NCI-H2107 treated with DMSO at 0.1 percent for 48 hours (cell line): ENCODE results near the gene HDHD2.
A peak's percentile ranks its signal among the peaks of the same experiment; 100 is the strongest.

Experiments
- DNase-seq: peaks from one replicate; lab custom pipeline; 2025; ENCODE audit not compliant: unreplicated experiment; lab: John Stamatoyannopoulos, UW

The HDHD2 gene

DNA sequence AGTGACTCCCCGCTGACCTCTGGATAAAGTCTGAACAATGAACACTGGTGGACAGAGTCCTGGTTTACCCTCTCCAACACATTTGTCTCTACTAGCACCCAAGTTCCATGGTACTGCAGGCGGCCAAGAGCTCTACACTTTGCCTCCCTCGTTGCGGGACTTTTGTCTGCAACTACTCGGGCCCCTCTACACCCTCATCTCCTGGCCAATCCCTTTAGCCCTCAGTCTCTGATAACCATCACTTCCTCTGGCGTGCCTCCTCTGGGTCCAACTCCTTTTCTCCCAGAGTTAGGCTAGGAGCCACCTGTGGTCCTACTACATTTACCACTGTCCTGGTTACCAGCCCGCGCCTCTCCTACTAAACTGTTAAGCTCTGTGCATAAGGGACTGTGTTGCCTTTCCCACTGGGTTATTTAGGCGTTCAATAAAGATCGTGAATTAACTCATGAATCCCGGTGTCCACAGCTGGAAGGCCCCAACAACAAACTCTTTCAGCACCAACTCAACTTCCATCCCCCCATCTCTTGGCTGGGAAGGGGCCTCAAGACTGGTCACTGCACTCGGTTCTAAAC is 757 bp downstream of the HDHD2 start:
- DNase-seq: no peak

DNA sequence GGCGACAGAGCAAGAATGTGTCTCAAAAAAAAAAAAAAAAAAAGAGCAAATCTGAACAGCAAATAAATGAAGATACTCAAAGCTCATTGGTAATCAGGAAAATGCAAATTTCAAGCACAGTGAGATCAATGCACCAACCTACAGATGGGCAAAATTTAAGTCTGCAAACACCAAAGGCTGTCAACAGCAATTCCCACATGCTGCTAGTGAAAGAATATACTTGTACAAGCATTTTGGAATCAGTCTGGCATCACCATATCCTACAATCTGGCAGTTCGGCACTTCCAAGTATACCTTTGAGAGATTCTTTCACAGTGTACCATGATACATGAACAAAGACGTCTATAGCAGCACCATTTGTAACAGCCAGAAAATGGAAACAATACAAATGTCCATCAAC is 4.1 kb downstream of the HDHD2 start:
- DNase-seq: no peak

DNA sequence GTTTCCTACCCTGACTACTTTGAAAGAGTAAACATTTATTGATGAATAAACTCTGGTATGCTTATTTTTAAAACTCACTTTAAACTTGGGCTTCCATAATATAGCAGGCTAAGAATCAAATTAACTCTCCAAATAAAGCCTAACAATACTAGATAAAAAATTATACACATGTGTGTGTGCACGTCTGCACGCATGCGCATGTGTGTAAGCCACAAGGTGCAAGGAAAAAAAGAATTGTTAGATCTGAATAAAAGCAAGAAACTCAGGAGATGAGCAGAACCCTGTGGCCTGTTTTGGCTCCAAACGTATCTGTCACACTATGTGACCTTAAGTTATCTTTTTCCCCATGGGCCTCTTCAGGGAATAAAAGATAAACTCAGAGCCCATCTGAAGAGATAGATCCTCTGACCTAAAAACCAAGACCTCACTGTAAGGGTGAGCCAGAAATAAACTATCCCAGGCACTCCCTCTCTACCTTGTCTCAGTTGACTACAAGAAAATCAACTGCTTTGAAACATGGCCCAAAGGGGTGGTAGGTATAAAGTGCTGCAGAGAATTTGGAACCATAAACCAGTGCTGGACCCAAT is 6.3 kb downstream of the HDHD2 start:
- no peak for DNase-seq

DNA sequence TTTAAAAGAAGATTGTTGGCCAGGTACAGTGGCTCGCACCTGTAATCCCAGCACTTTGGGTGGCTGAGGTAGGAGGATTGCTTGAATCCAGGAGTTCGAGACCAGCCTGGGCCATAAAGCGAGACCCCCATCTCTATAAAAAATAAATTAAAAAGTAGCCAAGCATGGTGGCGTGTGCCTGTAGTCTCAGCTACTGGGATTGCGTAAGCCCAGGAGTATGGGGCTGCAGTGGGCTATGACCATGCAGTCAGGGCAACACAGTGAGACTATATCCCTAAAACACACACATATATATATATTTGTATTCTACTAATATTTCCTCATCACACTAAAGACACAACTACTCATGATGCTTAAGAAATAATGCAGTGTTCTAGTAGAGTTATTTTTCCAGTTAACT is 7.1 kb downstream of the HDHD2 start:
- DNase-seq: no peak

DNA sequence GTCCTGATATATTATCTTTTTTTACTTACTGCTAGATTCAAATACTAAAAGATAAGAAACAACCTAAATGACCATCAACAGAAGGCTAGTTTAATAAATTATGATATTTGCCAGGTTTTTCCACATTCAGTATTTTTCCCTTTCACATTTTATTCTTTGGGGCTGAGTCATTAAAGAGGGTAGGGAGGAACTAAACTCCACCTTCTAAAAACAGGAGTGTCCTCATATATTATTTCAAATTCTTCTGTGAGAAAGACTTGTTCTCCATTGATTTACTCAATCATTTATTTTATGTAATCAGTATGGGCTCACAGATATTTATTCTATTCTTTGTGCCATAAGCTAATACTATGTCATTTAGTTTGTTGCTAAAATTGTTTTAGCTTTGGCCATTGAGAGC is 9.0 kb downstream of the HDHD2 start:
- DNase-seq: no peak

DNA sequence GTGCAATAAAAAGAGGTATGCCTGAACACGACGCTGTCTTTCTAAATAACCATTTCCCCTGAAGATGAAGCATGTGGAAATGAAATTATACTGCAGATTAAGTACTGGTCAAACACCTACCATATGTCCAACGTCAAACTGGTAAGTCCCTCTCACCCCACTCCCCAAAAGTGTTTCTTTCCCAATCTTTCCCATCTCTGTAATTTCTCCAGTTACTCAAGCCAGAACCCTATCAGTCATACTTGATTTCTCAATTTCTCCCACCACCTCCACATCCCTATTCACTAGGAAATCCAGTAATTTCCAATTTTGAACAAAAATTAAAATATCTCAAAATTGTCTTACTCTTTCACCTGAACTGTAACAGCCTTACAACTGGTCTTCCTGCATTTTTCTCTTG is 29.2 kb downstream of the HDHD2 start:
- no peak for DNase-seq

DNA sequence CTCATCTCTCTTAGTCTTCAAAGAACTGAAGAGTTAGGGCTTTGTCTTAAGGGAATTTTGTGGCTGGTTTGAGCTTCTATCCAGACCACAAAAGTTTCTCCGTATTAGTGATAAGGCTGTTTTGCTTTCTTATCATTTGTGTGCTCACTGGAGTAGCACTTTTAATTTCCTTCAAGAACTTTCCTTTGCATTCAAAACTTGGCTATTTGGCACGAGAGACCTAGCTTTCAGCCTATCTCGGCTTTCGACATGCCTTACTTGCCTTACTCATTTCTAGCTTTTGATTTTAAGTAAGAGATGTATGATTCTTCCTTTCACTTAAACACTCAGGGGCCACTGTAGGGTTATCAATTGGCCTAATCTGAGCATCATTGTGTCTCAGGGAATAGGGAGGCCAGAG is 29.9 kb downstream of the HDHD2 start:
- no peak for DNase-seq

DNA sequence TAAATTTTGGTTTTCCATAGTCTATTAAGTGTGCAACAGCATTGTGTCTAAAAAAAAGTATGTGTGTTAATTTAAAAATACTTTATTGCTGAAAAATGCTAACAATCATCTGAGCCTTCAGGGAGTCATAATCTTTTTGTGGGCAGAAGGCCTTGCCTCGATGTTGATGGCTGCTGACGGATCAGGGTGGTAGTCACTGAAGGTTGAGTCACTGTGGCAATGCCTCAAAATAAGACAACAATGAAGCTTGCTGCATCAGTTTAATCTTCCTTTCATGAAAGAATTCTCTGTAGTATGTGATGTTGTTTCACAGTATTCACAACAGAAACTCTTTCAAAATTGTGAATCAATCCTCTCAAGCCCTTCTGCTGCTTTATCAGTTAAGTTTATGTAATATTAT is 31.3 kb downstream of the HDHD2 start:
- no peak for DNase-seq

DNA sequence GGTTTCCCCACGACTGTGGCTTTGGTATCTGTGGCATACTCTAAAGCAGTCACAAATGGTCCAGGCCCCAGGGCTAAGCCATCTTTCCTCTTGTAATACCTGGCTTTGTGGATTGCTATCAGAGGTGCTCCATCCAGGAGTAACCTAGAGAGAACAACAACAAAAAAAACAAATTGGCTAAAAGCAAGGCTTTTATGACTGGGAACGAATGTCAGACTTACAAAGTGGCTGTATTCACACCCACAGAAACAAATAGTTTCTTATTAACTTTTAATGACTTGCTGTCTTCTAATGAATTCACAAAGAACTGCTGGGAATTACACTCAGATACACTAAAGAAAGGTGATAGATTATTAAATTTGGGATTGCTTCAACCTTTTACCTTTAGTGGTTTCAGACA is 35.1 kb downstream of the HDHD2 start:
- no peak for DNase-seq

DNA sequence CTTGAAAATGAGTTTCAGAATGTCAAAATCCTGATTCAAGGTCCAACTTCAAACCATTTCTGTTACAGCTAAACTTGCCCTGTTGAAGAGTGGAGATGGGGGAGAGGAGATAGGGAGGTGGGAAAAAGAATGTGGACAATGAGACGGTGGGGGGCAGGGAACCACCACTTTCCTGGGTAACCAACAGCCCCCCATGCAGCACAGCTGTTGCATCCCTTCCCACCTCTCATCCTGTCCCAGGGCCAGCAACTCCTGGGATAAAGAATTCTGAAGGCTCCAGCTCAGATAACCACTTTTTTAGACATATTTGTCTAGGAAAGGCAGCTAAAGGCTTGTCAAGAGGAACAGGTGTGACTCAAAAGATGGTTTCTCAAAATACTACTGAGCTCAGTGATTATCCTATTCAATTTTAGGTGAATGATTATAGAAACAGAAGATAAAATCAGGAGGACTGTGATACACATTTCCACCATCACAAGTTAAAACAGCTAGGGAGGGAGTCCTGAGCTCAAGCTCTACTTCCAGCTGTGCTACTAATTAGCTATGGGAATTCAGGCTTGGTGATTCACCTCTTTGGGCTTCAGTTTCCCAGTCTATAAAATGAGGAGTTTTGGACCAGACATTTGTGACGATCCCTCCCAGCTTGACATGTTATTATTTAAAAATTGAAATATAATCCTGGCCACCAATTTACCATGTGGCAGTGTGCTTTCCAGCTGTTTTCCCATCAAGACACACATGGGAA is 36.3 kb downstream of the HDHD2 start:
- no peak for DNase-seq

DNA sequence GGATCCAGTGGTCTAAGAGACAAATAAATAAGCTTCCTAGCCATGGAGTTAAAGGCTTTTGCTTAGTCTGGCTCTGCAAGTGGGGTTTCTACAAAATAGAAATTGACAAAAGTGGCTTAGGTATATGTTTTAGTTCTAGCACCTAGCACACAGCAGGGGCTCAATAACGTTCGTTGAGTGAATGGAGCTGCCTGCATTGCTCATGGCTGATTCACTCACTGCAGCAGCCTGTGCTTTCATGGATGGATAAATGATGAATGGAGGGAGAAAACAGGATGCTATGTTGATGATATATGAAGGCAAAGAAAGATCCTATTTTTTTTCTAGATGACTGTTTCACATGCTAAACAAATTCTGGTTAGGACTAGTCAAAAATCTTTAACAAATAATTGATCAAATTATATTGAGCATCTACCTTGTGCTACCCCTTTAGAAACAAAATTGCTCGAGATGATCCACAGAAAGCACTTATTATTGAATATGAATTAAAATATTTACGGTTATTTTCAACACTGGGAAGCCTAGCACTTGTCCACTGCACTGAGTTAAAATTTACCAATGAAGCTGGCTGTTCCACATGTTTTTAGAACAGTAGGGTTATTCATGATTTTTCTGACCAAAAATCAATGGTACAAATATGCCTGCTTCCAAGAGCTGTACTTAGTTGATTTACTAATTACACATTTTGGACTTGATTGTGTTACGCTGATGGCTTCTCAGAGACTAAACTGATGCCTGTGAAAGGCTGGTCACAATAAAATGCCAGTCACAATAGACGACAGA is 39.6 kb downstream of the HDHD2 start:
- DNase-seq: no peak

DNA sequence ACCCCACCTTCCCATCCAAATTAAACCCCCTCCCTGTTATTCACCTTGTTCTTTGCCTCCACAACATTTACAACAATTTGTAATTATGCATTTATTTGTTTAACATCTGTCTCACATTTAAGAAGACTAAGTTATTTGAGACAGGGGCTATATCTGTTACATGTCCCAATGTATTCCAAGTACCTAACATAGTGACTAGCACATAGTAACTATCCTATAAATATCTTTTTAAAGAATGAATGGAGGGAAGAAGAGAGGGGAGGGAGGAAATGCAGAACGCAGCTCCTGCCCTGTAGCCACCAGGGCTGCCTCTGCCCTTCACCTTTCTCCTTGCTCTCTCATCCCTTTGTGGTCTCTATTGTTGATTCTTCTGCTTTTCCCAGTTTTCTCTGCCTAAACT is 40.6 kb downstream of the HDHD2 start:
- DNase-seq: no peak

DNA sequence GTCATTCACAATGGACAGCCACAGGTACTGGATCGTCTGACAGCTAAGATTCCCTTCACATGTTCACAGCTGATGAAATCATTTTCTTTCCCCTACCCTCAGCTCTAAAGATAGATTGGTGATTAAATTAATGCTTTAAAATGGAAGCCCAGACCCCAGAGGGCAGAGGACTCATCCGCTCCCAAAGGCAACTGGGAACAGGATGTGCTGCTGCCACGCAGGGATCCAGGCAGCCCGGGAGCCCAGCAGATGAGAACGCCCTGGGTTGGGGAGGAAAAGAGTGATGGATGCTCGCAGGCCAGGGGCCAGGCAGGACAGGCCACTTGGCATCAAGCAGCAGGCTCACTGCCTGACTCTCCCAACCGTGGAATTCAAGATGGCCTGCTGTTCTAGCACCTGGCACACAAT is 41.3 kb downstream of the HDHD2 start:
- DNase-seq: no peak

DNA sequence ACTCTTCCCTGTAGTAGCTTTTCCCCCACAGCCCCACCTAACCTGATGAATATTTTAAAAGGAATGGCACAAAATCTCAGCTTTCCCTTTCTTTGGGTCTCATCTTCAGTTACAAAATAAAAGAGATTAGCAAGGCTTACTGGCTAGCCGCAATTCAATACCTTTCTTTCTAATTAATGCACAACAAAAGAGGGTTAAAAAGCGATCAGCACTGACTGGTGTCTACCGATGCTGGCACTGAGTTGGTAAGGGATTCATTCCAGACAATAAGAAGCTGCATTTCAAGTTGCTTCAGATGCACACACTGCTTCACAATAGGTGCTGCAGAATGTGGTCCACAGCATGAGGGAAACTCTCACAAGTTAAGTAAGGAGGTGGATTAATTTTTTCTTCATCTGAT is 41.9 kb downstream of the HDHD2 start:
- DNase-seq: no peak

DNA sequence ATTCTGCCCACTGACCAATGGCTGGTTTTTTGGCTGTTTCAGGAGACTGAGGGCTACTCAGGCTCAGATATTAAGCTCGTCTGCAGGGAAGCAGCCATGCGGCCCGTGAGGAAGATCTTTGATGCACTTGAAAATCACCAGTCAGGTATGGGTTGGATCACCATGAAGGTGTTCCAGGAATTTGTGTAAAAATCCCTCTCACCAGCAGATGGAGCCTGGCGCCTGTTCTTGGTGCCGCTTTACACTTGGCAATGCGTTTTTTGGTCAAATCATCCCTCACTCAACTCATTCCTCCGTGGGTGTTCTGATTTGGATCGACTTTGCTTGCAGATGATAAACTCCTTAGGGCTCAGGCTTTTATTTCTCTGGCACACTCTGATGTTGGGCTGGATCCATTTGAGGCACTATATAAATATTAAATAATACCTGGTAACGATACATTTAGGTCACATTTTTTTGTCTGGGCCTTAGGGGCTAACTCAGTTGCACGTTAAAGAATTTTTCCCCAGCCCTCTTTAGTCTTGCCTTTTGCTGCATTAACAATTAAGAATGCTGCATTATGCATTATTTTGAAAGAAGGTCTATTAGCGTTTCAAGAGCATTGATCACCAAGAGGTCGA is 50.0 kb downstream of the HDHD2 start:
- DNase-seq: peak; percentile 43

DNA sequence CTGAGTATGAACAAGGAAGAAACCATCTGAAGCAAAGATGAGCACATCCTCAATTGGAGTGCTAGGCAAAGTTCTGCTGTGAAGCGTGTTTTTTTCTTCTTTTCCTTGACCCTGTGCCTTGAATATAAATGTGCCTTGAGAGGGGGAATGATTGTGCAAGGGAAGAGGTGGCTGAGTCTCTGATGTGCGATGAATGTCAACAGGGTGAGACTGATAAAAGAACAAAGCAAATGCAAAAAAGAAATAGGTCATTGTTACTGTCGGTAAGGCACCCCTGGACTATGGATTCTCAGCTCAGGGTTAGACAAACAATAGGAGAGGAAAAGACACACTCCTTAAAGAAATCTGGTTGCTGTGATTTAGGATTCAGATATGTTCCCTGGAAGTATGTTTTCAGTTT is 54.5 kb downstream of the HDHD2 start:
- DNase-seq: no peak

DNA sequence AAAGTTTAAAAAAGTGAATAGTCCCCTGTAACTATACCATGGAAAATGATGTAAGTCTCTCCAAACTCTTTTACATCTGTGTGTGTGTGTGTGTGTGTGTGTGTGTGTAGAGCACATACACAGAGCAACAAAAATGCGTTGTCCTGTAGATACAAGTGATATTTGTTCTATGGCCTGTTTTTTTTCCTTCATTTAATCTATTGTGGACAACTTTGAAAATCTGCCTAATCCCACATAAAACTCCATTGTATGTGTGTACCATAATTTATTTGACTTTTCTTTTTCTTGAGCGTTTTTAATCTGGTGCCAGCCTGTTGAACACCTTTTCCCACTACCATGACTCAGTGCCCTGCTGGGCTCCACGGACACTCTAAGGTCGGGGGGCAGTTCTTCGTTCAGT is 62.6 kb downstream of the HDHD2 start:
- no peak for DNase-seq

DNA sequence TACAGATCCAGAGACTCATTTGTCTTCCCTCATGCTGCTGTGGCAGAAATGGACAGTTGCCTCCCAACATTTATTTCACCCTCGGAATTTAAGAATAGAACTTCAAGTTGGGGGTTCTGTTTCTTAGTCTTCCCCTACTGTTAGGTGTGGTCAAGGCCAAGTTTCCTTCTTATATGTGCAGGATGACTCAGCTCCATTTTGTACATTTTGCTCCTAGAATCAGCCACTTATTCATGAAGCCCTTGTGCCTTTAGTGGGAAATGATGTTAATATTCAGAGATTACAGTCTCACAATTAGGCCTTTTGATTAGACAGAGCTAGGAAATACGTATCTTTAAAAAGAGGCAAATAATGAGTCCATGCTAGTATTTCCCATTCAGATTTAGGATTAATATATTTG is 68.7 kb downstream of the HDHD2 start:
- DNase-seq: no peak

DNA sequence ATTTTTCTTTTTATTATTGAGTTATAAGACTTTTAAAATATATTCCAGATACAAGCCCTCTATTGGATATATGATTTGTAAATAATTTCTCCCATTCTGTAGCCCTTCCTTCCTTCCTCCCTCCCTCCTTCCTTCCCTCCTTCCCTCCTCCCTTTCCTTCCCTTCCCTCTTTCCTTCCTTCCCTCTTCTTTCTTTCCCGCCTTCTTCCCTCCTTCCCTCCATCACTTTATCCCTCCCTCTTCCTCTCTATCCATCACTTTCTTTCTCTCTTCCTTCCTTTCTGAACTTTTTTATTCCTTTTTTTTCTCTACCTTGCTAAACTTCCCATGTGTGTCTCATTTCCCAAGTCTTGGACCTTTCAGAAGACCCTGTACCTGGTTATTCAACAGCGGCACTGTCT is 69.4 kb downstream of the HDHD2 start:
- no peak for DNase-seq

DNA sequence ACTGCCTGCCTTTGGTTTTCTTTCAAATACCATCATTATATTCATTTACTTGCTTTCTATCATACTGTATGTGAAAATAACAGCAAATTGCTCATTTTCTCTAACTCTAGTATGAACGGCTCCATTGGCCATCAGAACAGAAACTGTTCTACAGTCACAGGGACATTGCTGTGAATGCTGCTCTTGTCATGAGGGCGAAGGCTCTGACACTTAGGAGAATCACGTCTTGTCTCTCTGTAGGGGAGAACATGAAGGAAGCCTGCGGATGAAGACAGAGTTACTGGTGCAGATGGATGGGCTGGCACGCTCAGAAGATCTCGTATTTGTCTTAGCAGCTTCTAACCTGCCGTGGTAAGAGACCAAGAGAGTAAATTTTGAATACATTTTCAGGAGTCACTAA is 73.2 kb downstream of the HDHD2 start:
- no peak for DNase-seq

DNA sequence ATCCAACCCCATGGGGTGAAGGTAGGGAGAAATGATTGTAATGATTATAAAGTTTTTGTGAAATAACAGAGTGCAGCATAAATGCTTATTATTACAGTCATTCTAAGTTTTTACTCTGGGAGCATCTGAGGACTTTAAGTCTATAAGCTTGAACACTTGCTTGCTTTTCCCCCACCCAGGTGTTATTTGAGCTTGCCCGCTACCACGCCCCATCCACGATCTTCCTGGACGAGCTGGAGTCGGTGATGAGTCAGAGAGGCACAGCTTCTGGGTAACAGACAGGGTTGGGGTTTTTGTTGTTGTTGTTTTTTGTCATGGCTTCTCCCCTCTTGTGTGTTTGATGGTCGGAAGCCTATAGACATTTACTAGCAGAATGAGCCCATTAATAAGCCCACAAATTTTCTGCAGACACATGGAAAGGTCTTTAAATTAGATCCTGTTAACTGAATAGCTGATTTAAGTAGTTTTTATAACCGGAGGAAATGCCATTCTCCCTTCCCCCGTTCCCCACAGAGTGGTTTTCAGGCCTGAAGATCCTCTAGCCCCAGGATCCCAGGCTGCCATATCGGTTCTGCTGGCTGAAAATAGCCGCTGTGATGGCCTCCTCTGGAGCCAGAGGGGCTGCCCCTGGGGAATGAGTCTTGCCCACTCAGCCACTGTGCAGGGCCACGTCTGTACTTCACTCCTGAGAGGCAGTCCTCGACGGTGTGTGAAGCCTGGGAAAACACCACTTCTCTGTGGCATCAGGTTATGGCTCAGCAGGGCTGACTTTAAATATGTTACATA is 75.0 kb downstream of the HDHD2 start:
- no peak for DNase-seq
